Mesodermal cell (in vitro differentiated cells): ENCODE measurements around the gene TNP1.

Experiments used
- H3K27ac ChIP-seq: 2 replicates; pipeline ENCODE4 v1.7.0; 2013; ENCODE audit warnings: mild to moderate bottlenecking, low read depth, low read length, moderate library complexity; ENCODE audit not compliant: severe bottlenecking
- H3K36me3 ChIP-seq: 2 replicates; pipeline ENCODE4 v1.7.1; 2013; ENCODE audit warnings: mild to moderate bottlenecking, low read length, moderate library complexity; ENCODE audit not compliant: control insufficient read depth, insufficient read depth
- H3K4me1 ChIP-seq: one replicate; pipeline ENCODE4 v1.7.1; 2013; ENCODE audit warnings: mild to moderate bottlenecking, low read length; ENCODE audit not compliant: insufficient read depth, control insufficient read depth, poor library complexity, severe bottlenecking
- H3K4me3 ChIP-seq: 2 replicates; pipeline ENCODE4 v1.7.0; 2013; ENCODE audit warnings: low read length, control low read depth, mild to moderate bottlenecking; ENCODE audit not compliant: insufficient read depth, poor library complexity, severe bottlenecking; ENCODE audit errors: extremely low read depth
- H3K9me3 ChIP-seq: 2 replicates; pipeline ENCODE4 v1.7.1; 2013; ENCODE audit warnings: mild to moderate bottlenecking, low read length, moderate library complexity; ENCODE audit not compliant: control insufficient read depth
- WGBS, 2 experiments: methylation state at CpG; one replicate each; pipeline ENCODE4 v1.1.5; 2013; ENCODE audit warnings: missing lambda C conversion rate in 2 of 2; ENCODE audit not compliant: insufficient coverage in 2 of 2; 5-methylcytosine and 5-hydroxymethylcytosine counted together

The TNP1 gene

DNA sequence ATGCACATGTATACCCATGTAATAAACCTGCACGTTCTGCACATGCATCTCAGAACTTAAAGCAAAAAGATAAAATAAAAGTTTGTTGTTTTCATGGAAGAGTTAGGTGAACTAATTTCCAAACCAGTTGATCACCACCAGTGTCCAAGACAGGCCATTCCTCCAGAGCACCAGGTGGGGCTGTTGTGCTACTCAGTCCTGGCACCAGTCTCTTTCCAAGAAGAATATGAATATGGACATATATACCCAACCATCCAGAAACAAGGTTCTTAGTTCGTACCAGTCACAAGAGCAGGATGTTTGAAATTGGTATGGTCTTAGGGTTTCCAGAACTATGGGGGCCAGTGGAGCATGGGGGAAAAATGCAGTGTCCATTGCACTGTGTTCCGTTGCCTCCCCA lies 17.2 kb upstream of the TNP1 start:
- WGBS, 2 experiments = 86 to 100% methylated on average over 1 of the region's 3 CpGs
- Histone ChIP-seq H3K4me3 (no peak overlapping the region), H3K9me3 (no peaks in the 10 kb centered on the region), H3K36me3 (no peaks in the 10 kb centered on the region), H3K4me1 (no peaks in the 10 kb centered on the region), H3K27ac (no peak overlapping the region)

DNA sequence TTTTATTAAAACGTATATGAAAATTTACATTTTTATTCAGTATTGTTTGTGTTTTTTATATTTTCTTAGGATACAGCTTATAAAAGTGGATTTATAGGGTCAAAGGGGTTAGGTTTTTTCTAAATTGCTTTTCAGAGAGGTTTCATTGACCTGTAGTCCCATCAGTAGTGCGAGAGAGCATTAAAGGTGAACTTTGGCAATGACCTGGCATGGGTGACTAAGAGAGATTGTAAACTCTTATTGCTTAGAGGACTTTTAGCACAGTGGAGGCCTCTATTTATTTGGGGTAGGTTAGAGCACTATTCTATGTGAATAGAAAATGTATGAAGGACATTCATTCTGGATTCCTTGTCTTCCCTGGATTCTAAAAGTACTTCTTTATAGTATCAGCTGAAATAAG lies 16.0 kb upstream of the TNP1 start:
- H3K27ac ChIP-seq = no peak overlapping the region
- WGBS, 2 experiments = 80 to 88% methylated on average over 1 of the region's 2 CpGs
- H3K4me3 ChIP-seq = no peak overlapping the region
- H3K4me1 ChIP-seq = no peaks in the 10 kb centered on the region
- no peaks in the 10 kb centered on the region for H3K36me3 ChIP-seq
- no peaks in the 10 kb centered on the region for H3K9me3 ChIP-seq

DNA sequence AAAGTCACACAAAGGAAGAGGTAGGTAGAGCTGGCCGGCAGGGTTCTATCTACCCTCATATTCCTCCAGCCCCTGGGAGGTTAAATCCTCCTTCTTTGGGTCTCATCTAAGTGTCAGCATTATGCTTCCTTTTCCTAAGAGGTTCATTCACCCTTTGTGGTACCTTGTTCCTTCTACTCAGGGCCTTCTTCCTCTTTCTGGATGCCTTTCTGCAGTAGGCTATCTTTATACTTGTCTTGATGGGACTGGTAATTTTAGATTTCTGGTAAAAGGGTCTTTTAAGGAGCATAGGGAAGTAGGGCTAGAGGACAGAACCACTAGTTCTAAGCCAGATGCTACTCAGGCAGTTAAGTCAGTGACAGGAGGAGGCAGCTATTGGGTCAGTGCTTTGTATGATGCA lies 13.7 kb upstream of the TNP1 start:
- H3K27ac ChIP-seq = no peak overlapping the region
- no peaks in the 10 kb centered on the region for H3K4me1 ChIP-seq
- WGBS, 2 experiments = 67% methylated on average over 1 of the region's 1 CpG; no CpG with 5 or more reads in 1 of the 2 experiments
- H3K9me3 ChIP-seq = no peaks in the 10 kb centered on the region
- H3K36me3 ChIP-seq = no peaks in the 10 kb centered on the region
- no peak overlapping the region for H3K4me3 ChIP-seq

DNA sequence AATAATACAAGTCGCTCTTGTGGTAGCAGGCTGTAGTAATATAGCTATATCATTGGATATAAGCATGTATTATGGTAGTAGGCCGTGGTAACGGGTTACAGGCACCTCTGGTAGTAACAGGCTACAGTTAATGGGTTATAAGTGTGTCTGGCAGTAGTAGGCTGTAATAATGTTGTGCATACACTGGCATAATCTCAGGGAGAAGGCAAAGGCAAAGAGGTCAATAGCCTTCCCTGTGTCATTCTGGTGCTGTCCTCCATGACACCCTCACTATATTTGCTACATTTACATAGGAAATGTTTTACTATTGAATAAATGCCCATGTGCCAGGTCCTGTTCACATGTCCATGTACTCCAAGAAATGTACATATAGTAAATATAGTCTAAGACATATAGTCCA lies 12.8 kb upstream of the TNP1 start:
- Histone ChIP-seq H3K9me3 (no peaks in the 10 kb centered on the region), H3K4me1 (no peaks in the 10 kb centered on the region), H3K36me3 (no peaks in the 10 kb centered on the region), H3K27ac (no peak overlapping the region), H3K4me3 (no peak overlapping the region)
- WGBS, 2 experiments = 86 to 100% methylated on average over 3 of the region's 3 CpGs

DNA sequence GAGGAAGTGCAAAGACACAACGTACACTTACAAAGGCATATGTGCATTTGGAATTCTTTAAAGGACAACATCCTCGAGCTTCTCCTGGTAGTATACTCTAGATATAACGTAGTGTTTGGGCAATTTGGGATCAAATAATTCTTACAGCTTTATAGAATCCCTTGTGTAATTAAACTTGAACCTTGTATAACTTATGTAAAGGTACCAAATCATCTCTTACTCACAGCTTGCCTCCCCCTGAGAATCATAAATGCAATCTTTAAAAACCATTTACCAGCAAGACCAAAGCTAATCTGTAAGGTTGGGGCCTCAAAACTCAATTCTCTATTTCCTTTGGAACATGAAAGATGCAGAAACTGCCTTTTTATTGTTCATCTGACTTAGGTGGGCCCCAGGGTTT lies 12.2 kb upstream of the TNP1 start:
- Histone ChIP-seq H3K36me3 (no peaks in the 10 kb centered on the region), H3K4me1 (no peaks in the 10 kb centered on the region), H3K27ac (no peak overlapping the region), H3K9me3 (peaks cover 4% of the 10 kb centered on the region), H3K4me3 (no peak overlapping the region)
- 100% methylated on average over 1 of the region's 3 CpGs for WGBS, 2 experiments

DNA sequence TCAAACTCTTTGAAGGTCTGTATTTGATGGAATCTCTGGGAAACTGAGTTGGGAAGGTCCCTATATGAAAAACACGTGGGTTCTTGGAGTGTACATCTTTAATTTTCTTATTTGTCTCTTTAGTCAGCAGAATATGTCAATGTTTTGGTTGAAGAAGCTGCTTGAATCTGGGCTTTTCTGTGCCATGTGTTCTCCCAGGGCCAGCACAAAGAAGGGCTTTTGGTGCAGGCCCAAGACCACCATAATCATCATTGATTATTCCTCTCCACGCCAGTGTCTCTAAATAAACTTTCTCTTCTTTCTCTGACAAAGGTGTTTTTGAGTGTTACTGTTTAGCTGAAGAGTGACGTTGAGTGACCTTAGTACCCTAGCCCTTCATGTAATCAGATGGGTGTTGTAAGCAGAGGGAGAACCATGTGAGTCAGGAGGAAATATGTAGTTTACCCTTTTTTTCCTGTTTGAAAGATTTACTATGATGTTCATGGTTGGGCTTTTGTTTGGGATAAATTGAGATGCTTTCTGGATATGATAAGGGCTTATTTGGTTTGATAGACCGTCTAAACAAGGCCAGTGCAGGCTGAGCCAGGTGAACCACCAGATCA lies 11.6 kb upstream of the TNP1 start:
- no peaks in the 10 kb centered on the region for H3K36me3 ChIP-seq
- H3K4me1 ChIP-seq = no peaks in the 10 kb centered on the region
- no peak overlapping the region for H3K4me3 ChIP-seq
- no peak overlapping the region for H3K27ac ChIP-seq
- 80 to 86% methylated on average over 1 to 2 of the region's 4 CpGs for WGBS, 2 experiments
- H3K9me3 ChIP-seq = peaks cover 9% of the 10 kb centered on the region

DNA sequence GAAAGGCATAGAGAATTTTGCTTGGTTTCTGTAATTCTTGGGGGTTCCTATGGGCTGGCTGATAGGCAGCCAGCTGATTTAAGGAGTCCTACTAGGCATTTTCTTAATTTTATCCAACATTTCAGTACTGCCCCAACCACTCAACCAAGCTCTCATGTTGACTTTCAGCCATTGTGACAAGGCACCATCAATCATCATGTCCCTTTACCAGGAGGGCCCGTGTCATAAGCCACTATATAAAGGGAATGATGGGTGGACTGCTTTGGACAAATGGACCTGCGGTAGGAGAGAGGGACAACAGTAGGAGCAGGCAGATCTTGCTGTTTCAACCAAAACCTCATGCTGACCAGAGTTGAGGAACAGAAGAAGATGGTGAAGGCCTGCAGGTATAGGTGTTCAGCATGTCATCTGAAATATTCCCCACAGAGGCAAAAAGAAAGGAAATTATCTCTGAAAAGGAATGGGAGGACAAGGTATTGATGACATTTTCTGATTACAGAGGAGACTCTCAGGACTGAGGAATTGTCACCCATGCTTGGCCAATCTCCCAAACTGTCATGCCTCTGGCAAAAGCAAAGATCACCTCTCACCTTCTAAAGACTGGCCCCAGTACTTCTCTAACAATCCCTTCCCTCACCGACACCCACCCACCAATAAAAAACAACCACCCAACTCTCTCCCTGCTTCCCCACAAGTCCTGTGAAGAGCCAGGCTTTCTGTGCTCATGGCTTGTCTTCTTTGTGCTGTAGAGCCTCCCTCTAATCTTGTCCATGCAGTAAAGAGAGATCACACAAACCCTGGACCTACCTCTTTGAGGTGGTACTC lies 10.9 kb upstream of the TNP1 start:
- Histone ChIP-seq H3K27ac (no peak overlapping the region), H3K4me1 (no peaks in the 10 kb centered on the region)
- WGBS, 2 experiments = 91 to 100% methylated on average over 2 to 3 of the region's 3 CpGs

DNA sequence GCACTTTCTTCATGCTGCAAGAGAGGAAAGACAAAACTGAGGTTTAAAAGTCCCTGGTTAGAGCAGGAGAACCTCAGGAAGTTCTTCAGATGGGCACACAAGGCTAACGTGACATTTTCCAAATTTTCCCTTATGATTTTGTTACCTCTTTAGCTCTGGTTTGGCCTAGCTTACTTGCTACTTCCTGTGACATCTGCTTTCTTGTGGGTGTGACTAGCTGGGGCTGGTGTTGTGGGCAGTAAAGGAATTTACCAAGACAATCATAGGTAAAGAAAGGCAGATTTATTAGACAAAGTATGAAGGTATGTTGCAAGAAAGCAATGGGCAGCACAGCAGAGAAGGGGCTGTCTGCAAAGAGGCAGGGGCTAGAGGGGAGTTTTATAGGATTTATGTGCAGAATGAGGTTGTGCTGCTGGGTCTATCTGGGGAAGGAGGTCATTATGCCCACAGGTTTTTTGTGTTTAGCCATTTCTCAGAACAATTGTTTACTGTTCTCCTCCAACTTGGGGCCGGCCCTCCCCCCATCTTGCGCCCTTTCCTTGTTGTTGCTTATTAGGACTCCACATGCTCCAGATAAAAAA lies 6.7 kb upstream of the TNP1 start:
- 94% methylated on average over 3 of the region's 3 CpGs; no CpG with 5 or more reads in 1 of the 2 experiments for WGBS, 2 experiments
- Histone ChIP-seq H3K4me3 (no peak overlapping the region), H3K36me3 (no peaks in the 10 kb centered on the region), H3K27ac (no peak overlapping the region), H3K9me3 (peaks cover 9% of the 10 kb centered on the region), H3K4me1 (no peaks in the 10 kb centered on the region)

More for the DNA sequence above, 10.9 kb upstream of the TNP1 start:
- peaks cover 9% of the 10 kb centered on the region for H3K9me3 ChIP-seq
- H3K36me3 ChIP-seq = no peaks in the 10 kb centered on the region
- H3K4me3 ChIP-seq = no peak overlapping the region

DNA sequence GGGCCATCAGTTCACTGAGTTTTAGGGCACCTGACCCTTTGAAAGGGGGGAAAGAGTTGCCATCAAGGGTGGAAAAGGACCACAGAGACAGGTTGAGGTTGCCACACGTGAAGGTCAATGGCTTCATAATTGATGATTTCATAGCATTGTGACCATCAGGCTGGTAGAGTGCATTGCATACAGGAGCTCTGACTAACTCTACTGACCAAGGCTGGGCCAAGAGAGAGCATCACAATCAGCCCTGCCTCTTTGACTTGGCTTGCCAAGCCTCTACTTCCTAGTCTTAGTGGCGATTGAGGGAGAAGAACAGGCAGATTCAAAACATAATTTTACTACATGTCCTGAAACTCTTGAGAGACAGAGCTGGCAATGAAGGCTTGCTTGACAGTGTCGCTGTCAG lies 5.8 kb upstream of the TNP1 start:
- 81 to 100% methylated on average over 1 to 2 of the region's 3 CpGs for WGBS, 2 experiments
- H3K27ac ChIP-seq = no peak overlapping the region

DNA sequence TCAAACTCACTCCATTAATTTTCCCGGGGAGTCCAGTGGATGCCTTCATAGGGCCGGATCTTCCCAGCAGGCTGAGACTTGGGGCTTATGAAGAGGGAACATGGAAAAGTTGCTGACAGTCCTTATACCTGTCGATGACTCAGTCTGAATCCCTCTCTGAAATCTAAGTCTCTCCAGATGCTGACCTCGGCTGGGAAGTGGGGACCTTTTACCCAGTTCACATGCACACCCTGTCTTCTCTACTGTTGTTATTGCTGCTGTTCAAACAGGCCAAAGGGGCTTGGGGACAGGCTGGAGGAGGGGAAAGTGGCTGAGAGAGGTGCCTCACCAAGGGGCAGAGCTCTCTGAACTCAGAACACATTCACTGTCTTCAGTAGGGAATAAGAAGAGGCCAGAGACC lies 4.1 kb upstream of the TNP1 start:
- H3K36me3 ChIP-seq = no peaks in the 10 kb centered on the region
- H3K4me3 ChIP-seq = no peak overlapping the region
- H3K9me3 ChIP-seq = peaks cover 9% of the 10 kb centered on the region
- H3K27ac ChIP-seq = no peak overlapping the region
- no peaks in the 10 kb centered on the region for H3K4me1 ChIP-seq
- WGBS, 2 experiments = 83% methylated on average over 4 of the region's 4 CpGs; no CpG with 5 or more reads in 1 of the 2 experiments

More for the DNA sequence above, 5.8 kb upstream of the TNP1 start:
- Histone ChIP-seq H3K36me3 (no peaks in the 10 kb centered on the region), H3K9me3 (peaks cover 9% of the 10 kb centered on the region), H3K4me3 (no peak overlapping the region), H3K4me1 (no peaks in the 10 kb centered on the region)
